SK-MEL-5 (cell line): ENCODE results near the gene DLEU7. TPM values are rescaled to one million over a fixed set of nuclear protein-coding genes. Genes with fewer than 3 reads are reported as not detected.

Source experiments
- small RNA-seq, 2 experiments: library from RNA; depleted of rRNA; stranded (forward); fragments of <200 nt; gene quantifications; one replicate each; pipeline ENCODE3, GENCODE V24; 2014
- total RNA-seq: library from RNA; depleted of rRNA; stranded (reverse); fragments of >200 nt; shearing (Covaris generic); gene quantifications from 2 replicates; pipeline ENCODE4 v1.2.3, GENCODE V29; 2014; rRNA removed

DLEU7 gene
- total RNA-seq, 1 experiment from 2014 or later, result not detected

Small RNA genes within 50 kb of the gene (small RNA-seq; reads per million reads assigned to genes)
- 2.6 to 4.5 reads per million in 2 experiments for gene RNA5SP28

Other genes with a start within 250 kb of the DLEU7 start
- 79.6 and 87.0 TPM in 2 replicates for gene RNASEH2B, start 66.1 kb upstream of the DLEU7 start, total RNA-seq